Esophagus squamous epithelium (tissue), 5 donors: ENCODE results near the gene UTS2R. TPM values are rescaled to one million over a fixed set of nuclear protein-coding genes. Genes with fewer than 3 reads are reported as not detected.

Experiments
- DNase-seq: peaks from one replicate; lab custom pipeline; 2025; lab: John Stamatoyannopoulos, UW
- H3K27ac ChIP-seq, 4 donors: fragments of 200-600 bp; sonication (generic); one replicate each; pipeline ENCODE4 v1.5.1; 2016 to 2019; ENCODE audit warnings: mild to moderate bottlenecking in 1 of 4
- H3K27me3 ChIP-seq, 4 donors: fragments of 200-600 bp; sonication (generic); 1 replicate in 3 of 4; 2 replicates in 1 of 4; pipeline versions ENCODE4 v1.5.1 to v1.6.0; 2017 to 2021; ENCODE audit warnings: antibody characterized with exemption in 1 of 4
- H3K36me3 ChIP-seq, 3 donors: fragments of 200-600 bp; sonication (generic); one replicate each; pipeline ENCODE4 v1.5.1; 2016 to 2019
- H3K4me1 ChIP-seq, 3 donors: fragments of 200-600 bp; sonication (generic); one replicate each; pipeline ENCODE4 v1.5.1; 2017 to 2019
- H3K4me3 ChIP-seq, 4 donors: fragments of 200-600 bp; sonication (generic); 1 replicate in 3 of 4; 2 replicates in 1 of 4; pipeline ENCODE4 v1.5.1; 2016 to 2019; ENCODE audit warnings: mild to moderate bottlenecking in 2 of 4, moderate library complexity in 1 of 4
- H3K9me3 ChIP-seq, 3 donors: fragments of 200-600 bp; sonication (generic); one replicate each; pipeline ENCODE4 v1.5.1; 2016 to 2019
- POLR2A ChIP-seq, 4 donors: fragments of 450-650 bp; IDR thresholded peaks; one replicate each; pipeline ENCODE4 v1.6.1; 2017; ENCODE audit warnings: antibody characterized with exemption in 4 of 4, mild to moderate bottlenecking in 4 of 4, moderate library complexity in 3 of 4
- WGBS, 2 donors: methylation state at CpG; one replicate each; pipeline ENCODE4 v1.1.5; 2018; 5-methylcytosine and 5-hydroxymethylcytosine counted together
- intact Hi-C: fragments of 100-400 bp; cut with DNase I; formaldehyde crosslinking; loops from one replicate; pipeline ENCODE4 v1.15.0; 2022
- total RNA-seq, 4 donors: library from RNA; depleted of rRNA; stranded (reverse); fragments of >200 nt; gene quantifications; one replicate each; pipeline ENCODE4 v1.1.0, GENCODE V29; 2016
- TF ChIP-seq, protein P1 (sequence below), 6 experiments: fragments of 450-650 bp in 4 of 6; fragments of 200-600 bp in 2 of 6; sonication (generic) in 2 of 6; IDR thresholded peaks; one replicate each; pipeline ENCODE4 v1.5.1; 2016 to 2019; ENCODE audit warnings: antibody characterized with exemption in 6 of 6, mild to moderate bottlenecking in 4 of 6, moderate library complexity in 4 of 6
- donor health status: DM: yes; HTN: yes; CAD: no.

Gene UTS2R
- total RNA-seq, 4 donors from 2014 or later: not detected

DNA sequence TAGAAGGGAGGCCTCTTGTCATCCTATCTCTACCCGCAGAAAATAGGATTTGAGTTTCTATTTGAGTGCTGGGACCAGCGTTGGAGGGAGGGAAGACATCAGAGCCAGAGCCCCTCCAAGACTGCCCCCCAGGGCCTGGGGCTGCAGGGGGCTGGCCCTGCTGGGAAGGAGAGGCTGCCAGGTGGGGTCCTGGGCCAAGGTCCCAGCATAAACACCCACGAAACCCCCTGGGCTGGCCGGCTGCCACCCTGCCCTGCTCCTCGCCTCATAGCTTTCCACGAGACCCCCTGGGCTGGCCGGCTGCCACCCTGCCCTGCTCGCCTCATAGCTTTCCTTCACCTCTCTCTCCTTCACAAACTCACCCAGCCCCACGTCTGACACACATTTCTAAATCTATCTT lies 23.1 kb upstream of the UTS2R start:
- no peaks in the 10 kb centered on the region for H3K9me3 ChIP-seq
- no peak for DNase-seq
- TF ChIP-seq, protein P1, sequence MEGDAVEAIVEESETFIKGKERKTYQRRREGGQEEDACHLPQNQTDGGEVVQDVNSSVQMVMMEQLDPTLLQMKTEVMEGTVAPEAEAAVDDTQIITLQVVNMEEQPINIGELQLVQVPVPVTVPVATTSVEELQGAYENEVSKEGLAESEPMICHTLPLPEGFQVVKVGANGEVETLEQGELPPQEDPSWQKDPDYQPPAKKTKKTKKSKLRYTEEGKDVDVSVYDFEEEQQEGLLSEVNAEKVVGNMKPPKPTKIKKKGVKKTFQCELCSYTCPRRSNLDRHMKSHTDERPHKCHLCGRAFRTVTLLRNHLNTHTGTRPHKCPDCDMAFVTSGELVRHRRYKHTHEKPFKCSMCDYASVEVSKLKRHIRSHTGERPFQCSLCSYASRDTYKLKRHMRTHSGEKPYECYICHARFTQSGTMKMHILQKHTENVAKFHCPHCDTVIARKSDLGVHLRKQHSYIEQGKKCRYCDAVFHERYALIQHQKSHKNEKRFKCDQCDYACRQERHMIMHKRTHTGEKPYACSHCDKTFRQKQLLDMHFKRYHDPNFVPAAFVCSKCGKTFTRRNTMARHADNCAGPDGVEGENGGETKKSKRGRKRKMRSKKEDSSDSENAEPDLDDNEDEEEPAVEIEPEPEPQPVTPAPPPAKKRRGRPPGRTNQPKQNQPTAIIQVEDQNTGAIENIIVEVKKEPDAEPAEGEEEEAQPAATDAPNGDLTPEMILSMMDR (IDR thresholded peaks at IDR 0.05): no peak
- TF ChIP-seq POLR2A (IDR thresholded peaks at IDR 0.05): no peak
- WGBS, 2 donors: 69 to 82% methylated on average over 6 to 8 of the region's 9 CpGs
- no peaks in the 10 kb centered on the region for H3K36me3 ChIP-seq
- H3K27ac ChIP-seq: no peak overlapping the region
- no peak overlapping the region for H3K4me3 ChIP-seq
- H3K4me1 ChIP-seq: peaks cover 0 to 9% (median 3%) of the 10 kb centered on the region in 3 donors
- H3K27me3 ChIP-seq: peaks cover 0 to 46% (median 0%) of the 10 kb centered on the region in 4 donors
- intact Hi-C loops: no loop called here

DNA sequence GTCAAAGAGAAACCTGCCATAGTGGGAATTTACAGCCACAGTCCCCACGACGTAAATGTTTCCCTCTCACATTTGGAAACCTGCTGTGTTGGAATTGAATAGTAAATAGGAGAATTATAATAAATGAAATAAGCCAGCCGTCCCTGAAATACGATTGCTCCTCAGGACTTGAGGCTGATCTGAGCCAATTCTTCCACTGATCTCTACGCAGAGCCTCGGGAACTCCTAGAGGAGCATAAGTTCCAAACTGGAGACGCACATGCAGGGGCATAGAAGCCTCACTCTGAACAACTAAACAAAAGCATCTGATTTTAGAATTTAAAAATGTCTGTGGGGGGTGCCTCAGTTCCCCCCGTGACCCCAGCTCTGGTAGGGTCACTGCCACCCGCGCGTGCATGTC lies 22.7 kb upstream of the UTS2R start:
- Histone ChIP-seq H3K27me3 (peaks cover 0 to 51% (median 0%) of the 10 kb centered on the region in 4 donors), H3K36me3 (no peaks in the 10 kb centered on the region), H3K4me1 (peaks cover 0 to 9% (median 3%) of the 10 kb centered on the region in 3 donors), H3K27ac (no peak overlapping the region), H3K4me3 (no peak overlapping the region), H3K9me3 (no peaks in the 10 kb centered on the region)
- intact Hi-C loops: no loop called here
- no peak for DNase-seq
- no peak for TF ChIP-seq POLR2A (IDR thresholded peaks at IDR 0.05)
- WGBS, 2 donors: 44 to 72% methylated on average over 7 to 11 of the region's 11 CpGs

DNA sequence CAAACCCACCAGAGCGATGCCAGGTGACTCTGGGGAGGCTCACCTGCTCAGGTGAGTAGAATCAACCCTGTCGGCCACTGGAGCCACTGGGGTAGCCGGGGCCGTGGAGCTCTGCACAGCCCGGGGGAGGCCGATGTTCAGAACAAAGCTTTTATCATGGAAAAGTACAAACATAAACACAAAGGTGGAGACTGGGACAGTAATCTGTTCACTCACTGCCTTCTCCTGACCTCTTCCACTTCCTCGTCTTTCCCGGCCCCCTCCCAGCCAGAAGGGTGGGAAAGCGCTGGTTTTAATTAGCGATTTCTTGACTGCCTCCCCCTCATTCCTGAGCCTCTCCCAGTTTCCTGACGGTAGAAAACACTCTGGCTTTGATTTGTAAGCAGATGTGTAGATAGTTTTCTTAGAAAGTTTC lies 22.3 kb upstream of the UTS2R start:
- peaks cover 0 to 55% (median 0%) of the 10 kb centered on the region in 4 donors for H3K27me3 ChIP-seq
- no peak for DNase-seq
- H3K4me3 ChIP-seq: no peak overlapping the region
- H3K27ac ChIP-seq: no peak overlapping the region
- H3K36me3 ChIP-seq: no peaks in the 10 kb centered on the region
- peaks cover 0 to 9% (median 3%) of the 10 kb centered on the region in 3 donors for H3K4me1 ChIP-seq
- no peak for TF ChIP-seq POLR2A (IDR thresholded peaks at IDR 0.05)
- TF ChIP-seq, protein P1 (IDR thresholded peaks at IDR 0.05): no peak
- 24 to 50% methylated on average over 10 of the region's 11 CpGs for WGBS, 2 donors
- intact Hi-C loops: no loop called here
- H3K9me3 ChIP-seq: no peaks in the 10 kb centered on the region

DNA sequence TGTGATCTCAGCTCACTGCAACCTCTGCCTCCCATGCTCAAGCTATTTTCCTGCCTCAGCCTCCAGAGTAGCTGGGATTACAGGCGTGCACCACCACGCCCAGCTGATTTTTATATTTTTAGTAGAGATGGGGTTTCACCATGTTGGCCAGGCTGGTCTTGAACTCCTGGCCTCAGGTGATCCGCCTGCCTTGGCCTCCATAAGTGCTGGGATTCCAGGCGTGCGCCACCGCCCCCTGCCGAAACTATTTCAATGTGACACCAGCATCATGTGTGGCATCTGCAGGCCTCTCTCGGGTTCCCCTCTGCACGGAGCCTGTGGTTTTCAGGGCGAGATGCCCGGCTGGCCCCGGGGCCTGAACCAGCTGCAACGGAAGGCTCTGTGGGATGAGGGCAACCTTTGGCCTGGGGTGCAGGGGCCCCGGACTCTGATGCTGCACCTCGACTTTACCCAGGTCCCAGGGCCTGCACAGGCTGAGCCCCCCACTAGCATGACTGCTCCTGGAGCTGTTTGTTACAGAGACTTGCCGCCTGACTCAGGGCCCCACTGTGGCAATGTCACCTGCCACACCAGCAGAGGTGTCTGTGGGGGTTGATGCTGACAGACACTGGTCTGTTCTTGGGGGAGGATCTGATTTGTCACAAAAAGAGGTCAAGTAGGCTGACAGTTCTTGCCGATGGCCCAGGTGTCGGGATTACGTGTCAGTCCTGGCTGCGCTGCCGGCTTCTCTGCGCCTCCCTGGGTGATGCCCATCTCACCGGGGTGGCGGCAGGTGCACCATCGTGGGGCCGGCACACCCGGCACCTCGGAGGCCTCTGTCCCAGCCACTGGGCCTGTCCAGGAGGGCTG lies 21.2 kb upstream of the UTS2R start:
- no peak for DNase-seq
- WGBS, 2 donors: 69 to 72% methylated on average over 5 to 6 of the region's 28 CpGs
- no peaks in the 10 kb centered on the region for H3K9me3 ChIP-seq
- no peak overlapping the region for H3K27ac ChIP-seq
- peaks cover 0 to 10% (median 3%) of the 10 kb centered on the region in 3 donors for H3K4me1 ChIP-seq
- TF ChIP-seq, protein P1 (IDR thresholded peaks at IDR 0.05): peak in 2 of 6 experiments; percentile 5 to 19
- no peak for TF ChIP-seq POLR2A (IDR thresholded peaks at IDR 0.05)
- no peaks in the 10 kb centered on the region for H3K36me3 ChIP-seq
- intact Hi-C loops: loop anchor here (2.0 to 10.0 kb wide), 2 partner anchors 64 to 204 kb away; no protein-coding TSS in a partner anchor
- H3K27me3 ChIP-seq: peaks cover 0 to 66% (median 0%) of the 10 kb centered on the region in 4 donors
- no peak overlapping the region for H3K4me3 ChIP-seq

DNA sequence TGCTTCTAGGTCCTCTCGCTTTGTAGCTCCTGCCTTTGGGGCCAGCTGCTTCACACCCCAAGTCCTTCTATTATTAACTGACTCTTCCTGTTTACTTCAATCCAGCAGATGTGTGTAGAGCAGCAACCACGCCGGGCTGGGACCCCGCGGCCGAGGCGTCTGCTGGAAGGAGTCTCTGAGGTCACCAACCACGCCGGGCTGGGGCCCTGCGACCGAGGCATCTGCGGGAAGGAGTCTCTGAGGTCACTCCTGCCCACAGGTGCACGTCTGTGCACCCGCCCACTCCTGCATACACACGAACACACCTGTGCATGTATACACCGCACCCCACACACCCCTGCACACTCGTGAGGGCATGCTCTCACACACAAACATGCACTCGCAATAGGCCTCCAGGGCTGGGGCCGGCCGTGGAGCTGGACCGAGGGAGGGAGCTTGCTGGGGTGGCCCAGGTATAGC lies 20.3 kb upstream of the UTS2R start:
- TF ChIP-seq, protein P1 (IDR thresholded peaks at IDR 0.05): no peak
- no peak for TF ChIP-seq POLR2A (IDR thresholded peaks at IDR 0.05)

More for the DNA sequence above, 20.3 kb upstream of the UTS2R start:
- Histone ChIP-seq H3K36me3 (no peaks in the 10 kb centered on the region), H3K4me3 (no peak overlapping the region), H3K27me3 (peaks cover 0 to 74% (median 0%) of the 10 kb centered on the region in 4 donors), H3K9me3 (no peaks in the 10 kb centered on the region), H3K27ac (no peak overlapping the region), H3K4me1 (peaks cover 0 to 19% (median 3%) of the 10 kb centered on the region in 3 donors)
- DNase-seq: no peak
- 51% methylated on average over 10 of the region's 21 CpGs; no CpG with 5 or more reads in 1 of the 2 donors for WGBS, 2 donors
- intact Hi-C loops: loop anchor here (2.0 to 10.0 kb wide), 2 partner anchors 64 to 204 kb away; no protein-coding TSS in a partner anchor
